Endodermal cell (in vitro differentiated cells): ENCODE results near the gene MPZL2. TPM values are rescaled to one million over a fixed set of nuclear protein-coding genes. Genes with fewer than 3 reads are reported as not detected.

Experiments used
- DNase-seq: peaks from one replicate; pipeline ENCODE4 v3.0.0-alpha.2; 2017
- H3K27ac ChIP-seq: 2 replicates; pipeline ENCODE4 v1.5.1; 2013; ENCODE audit warnings: mild to moderate bottlenecking, low read depth, low read length, moderate library complexity
- H3K27me3 ChIP-seq: 2 replicates; pipeline ENCODE4 v1.6.1; 2013; ENCODE audit warnings: mild to moderate bottlenecking, low read length, moderate library complexity; ENCODE audit not compliant: insufficient read depth, control insufficient read depth, poor library complexity, severe bottlenecking
- H3K36me3 ChIP-seq: 2 replicates; pipeline ENCODE4 v1.7.0; 2013; ENCODE audit warnings: mild to moderate bottlenecking, low read length, moderate library complexity; ENCODE audit not compliant: control insufficient read depth, insufficient read depth
- H3K4me1 ChIP-seq: one replicate; pipeline ENCODE4 v1.7.0; 2013; ENCODE audit warnings: low read length; ENCODE audit not compliant: control insufficient read depth, insufficient read depth
- H3K4me3 ChIP-seq: 2 replicates; pipeline ENCODE4 v1.5.1; 2013; ENCODE audit warnings: mild to moderate bottlenecking, low read length, moderate library complexity
- H3K9ac ChIP-seq: 2 replicates; pipeline ENCODE4 v1.6.1; 2013; ENCODE audit warnings: mild to moderate bottlenecking, low read length, moderate library complexity; ENCODE audit not compliant: poor library complexity, severe bottlenecking; ENCODE audit errors: extremely low read depth
- H3K9me3 ChIP-seq: 2 replicates; pipeline ENCODE4 v1.6.1; 2013; ENCODE audit warnings: mild to moderate bottlenecking, low read length, moderate library complexity; ENCODE audit not compliant: control insufficient read depth
- H3K27ac Mint-ChIP-seq: 2 replicates; pipeline ENCODE4 v1.8.0; 2020; ENCODE audit warnings: mixed read lengths
- H3K27me3 Mint-ChIP-seq: 2 replicates; pipeline ENCODE4 v1.8.0; 2021; ENCODE audit warnings: mild to moderate bottlenecking, mixed read lengths; ENCODE audit not compliant: insufficient read depth
- H3K36me3 Mint-ChIP-seq: 2 replicates; pipeline ENCODE4 v1.8.0; 2020; ENCODE audit warnings: low read depth, mixed read lengths
- H3K4me1 Mint-ChIP-seq: 2 replicates; pipeline ENCODE4 v1.8.0; 2020; ENCODE audit warnings: mixed read lengths
- H3K4me3 Mint-ChIP-seq: 2 replicates; pipeline ENCODE4 v1.8.0; 2020; ENCODE audit warnings: mild to moderate bottlenecking, moderate library complexity, mixed read lengths
- H3K9me3 Mint-ChIP-seq: 2 replicates; pipeline ENCODE4 v1.8.0; 2020; ENCODE audit warnings: mild to moderate bottlenecking, mixed read lengths
- CTCF ChIP-seq: fragments of 200-600 bp; sonication (generic); conservative IDR thresholded peaks from 2 replicates; pipeline ENCODE4 v1.5.0; 2021; ENCODE audit warnings: antibody characterized with exemption, mild to moderate bottlenecking
- WGBS, 2 experiments: methylation state at CpG; one replicate each; pipeline versions ENCODE4 v1.1.5 to v1.1.7; 2013; ENCODE audit warnings: missing lambda C conversion rate in 2 of 2, mixed read lengths in 1 of 2; ENCODE audit not compliant: insufficient coverage in 1 of 2, insufficient read length in 1 of 2; 5-methylcytosine and 5-hydroxymethylcytosine counted together
- total RNA-seq, 2 donors: library from RNA; stranded (reverse); fragmentation: NEBNext Ultra II Directional in 1 of 2; extraction: Animal tissue kit (Norgen Biotek cat#: 25700) in 1 of 2; gene quantifications; 2 replicates in 1 of 2; 3 replicates in 1 of 2; pipeline ENCODE4 v1.2.1, GENCODE V29; 2021

Gene MPZL2
- total RNA-seq, 2 donors from 2014 or later, result 3.2 to 4.4 TPM

DNA sequence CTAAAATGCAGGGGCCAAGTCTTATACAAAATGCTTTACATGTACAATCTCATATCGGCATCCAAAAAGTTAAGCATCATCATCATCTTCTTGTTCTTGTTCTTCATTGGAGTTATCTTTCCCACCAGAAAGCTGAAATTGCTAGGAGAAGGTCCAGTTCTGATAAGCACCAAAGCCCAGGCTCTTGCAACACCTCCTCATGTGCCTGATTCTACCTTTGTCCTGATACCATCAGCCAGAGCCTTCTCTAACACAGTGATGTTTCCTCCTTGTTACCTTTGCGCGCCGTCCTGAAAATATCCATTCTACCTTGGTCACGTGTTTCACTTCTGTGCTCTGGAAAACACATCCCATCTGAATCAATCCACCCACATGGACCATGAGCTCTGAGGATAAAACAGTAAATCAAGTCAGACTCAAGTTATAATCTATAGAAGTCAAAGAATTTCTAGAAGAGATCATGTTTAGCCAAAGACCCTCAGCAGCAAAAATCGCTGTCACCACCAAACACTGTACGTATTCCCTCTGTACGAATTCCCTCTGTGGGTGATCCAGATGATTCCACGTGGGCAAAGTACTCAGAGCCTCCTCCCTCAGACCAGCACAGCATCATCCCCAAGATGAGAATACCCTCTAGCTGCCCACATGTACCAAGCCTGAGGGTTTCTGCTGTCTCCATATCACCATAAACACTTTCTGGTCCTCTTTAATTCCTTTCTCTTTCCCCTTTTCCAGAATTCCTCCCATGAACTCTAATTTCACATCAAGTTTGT is 58.3 kb downstream of the MPZL2 start:
- H3K27ac ChIP-seq, result no peak overlapping the region
- Mint-ChIP-seq H3K9me3 (no peaks in the 10 kb centered on the region), H3K4me1 (peaks cover 10% of the 10 kb centered on the region), H3K36me3 (no peaks in the 10 kb centered on the region), H3K4me3 (no peak overlapping the region), H3K27ac (no peak overlapping the region), H3K27me3 (peaks cover 20% of the 10 kb centered on the region)
- H3K36me3 ChIP-seq, result no peaks in the 10 kb centered on the region
- DNase-seq, result no peak
- no peaks in the 10 kb centered on the region for H3K9me3 ChIP-seq
- TF ChIP-seq CTCF, result no peak
- 91 to 95% methylated on average over 9 of the region's 9 CpGs for WGBS, 2 experiments
- H3K4me1 ChIP-seq, result peaks cover 6% of the 10 kb centered on the region
- no peak overlapping the region for H3K9ac ChIP-seq
- H3K4me3 ChIP-seq, result no peak overlapping the region
- peaks cover 31% of the 10 kb centered on the region for H3K27me3 ChIP-seq

Other genes with a start within 250 kb of the MPZL2 start
- not detected for gene TMPRSS4, start 187.2 kb downstream of the MPZL2 start, total RNA-seq
- gene SMIM35, start 177.3 kb downstream of the MPZL2 start, total RNA-seq, result not detected
- gene SCN4B, start 111.5 kb downstream of the MPZL2 start, total RNA-seq, result under 1 TPM; 0.15 to 0.20 TPM
- gene SCN2B, start 87.7 kb downstream of the MPZL2 start, total RNA-seq, result under 1 TPM; 0.11 to 0.20 TPM
- gene JAML, start 39.3 kb downstream of the MPZL2 start, total RNA-seq, result under 1 TPM; 0.40 to 0.55 TPM
- gene MPZL3, start 11.9 kb downstream of the MPZL2 start, total RNA-seq, result 1 to 10 TPM; 4.1 to 5.7 TPM
- under 1 TPM in 1 of 2 donors, not detected in 1; 0.29 TPM for gene CD3E, start 40.4 kb upstream of the MPZL2 start, total RNA-seq
- under 1 TPM in 1 of 2 donors, not detected in 1; 0.92 TPM for gene CD3D, start 78.4 kb upstream of the MPZL2 start, total RNA-seq
- not detected for gene CD3G, start 80.0 kb upstream of the MPZL2 start, total RNA-seq
- gene UBE4A, start 95.3 kb upstream of the MPZL2 start, total RNA-seq, result 10 to 100 TPM; 39.6 to 42.6 TPM
- 100 to 1,000 TPM; 214 to 283 TPM for gene ATP5MG, start 137.3 kb upstream of the MPZL2 start, total RNA-seq
- gene KMT2A, start 172.2 kb upstream of the MPZL2 start, total RNA-seq, result 10 to 100 TPM; 76.9 to 78.8 TPM